B cell (primary cell): ENCODE data around the gene POLR1E. TPM values are rescaled to one million over a fixed set of nuclear protein-coding genes. Genes with fewer than 3 reads are reported as not detected.

Experiments used
- ATAC-seq: fragments of 200-7000 bp; cut with Tn5 transposase; one replicate; pipeline ENCODE4 v1.10.0; 2021; ENCODE audit warnings: low read depth, mild to moderate bottlenecking, moderate number of reproducible peaks, moderate library complexity
- CTCF ChIA-PET: fragments of 350-600 bp; sonication (Branson Sonifier 250); formaldehyde crosslinking; loops from one replicate; lab custom pipeline; 2021; ENCODE audit warnings: antibody characterized with exemption, inconsistent platforms; lab: Charles Lee
- POLR2A ChIA-PET: fragments of 350-600 bp; sonication (Branson Sonifier 250); formaldehyde crosslinking; loops from one replicate; lab custom pipeline; 2021; ENCODE audit warnings: antibody characterized with exemption; lab: Charles Lee
- DNase-seq: peaks from one replicate; pipeline ENCODE4 v3.0.0; 2013
- H2AFZ ChIP-seq: 2 replicates; pipeline ENCODE4 v1.6.1; 2012; ENCODE audit warnings: mild to moderate bottlenecking, low read depth, low read length; ENCODE audit not compliant: insufficient read depth, poor library complexity, severe bottlenecking
- H3K27ac ChIP-seq, 2 donors: 1 replicate in 1 of 2; 2 replicates in 1 of 2; pipeline ENCODE4 v1.5.1; 2012 to 2013; ENCODE audit warnings: low read length in 2 of 2, mild to moderate bottlenecking in 2 of 2, moderate library complexity in 1 of 2
- H3K27me3 ChIP-seq, 4 experiments: fragments of 200-600 bp in 1 of 4; sonication (generic) in 1 of 4; replicated peaks in 1 of 4; 1 replicate in 2 of 4; 2 replicates in 2 of 4; pipeline versions ENCODE4 v1.6.1 to v1.7.0; 2013 to 2016; ENCODE audit warnings: low read length in 3 of 4, mild to moderate bottlenecking in 2 of 4, mixed read lengths in 1 of 4, moderate library complexity in 1 of 4; ENCODE audit not compliant: insufficient read depth in 4 of 4, control insufficient read depth in 3 of 4; ENCODE audit errors: control extremely low read depth in 1 of 4
- H3K36me3 ChIP-seq, 2 experiments: replicated peaks in 1 of 2; 1 replicate in 1 of 2; 2 replicates in 1 of 2; pipeline versions ENCODE4 v1.6.1 to v1.7.1; 2013; ENCODE audit warnings: low read length in 1 of 2; ENCODE audit not compliant: insufficient read depth in 2 of 2, control insufficient read depth in 1 of 2; ENCODE audit errors: control extremely low read depth in 1 of 2, extremely low read depth in 1 of 2
- H3K4me1 ChIP-seq, 2 donors: fragments of 200-600 bp in 1 of 2; sonication (generic) in 1 of 2; 1 replicate in 1 of 2; 2 replicates in 1 of 2; pipeline versions ENCODE4 v1.5.1 to v1.6.1; 2013 to 2017; ENCODE audit warnings: low read length in 2 of 2; ENCODE audit not compliant: control insufficient read depth in 2 of 2, insufficient read depth in 2 of 2
- H3K4me2 ChIP-seq: replicated peaks from 2 replicates; pipeline ENCODE3; 2012; ENCODE audit warnings: mild to moderate bottlenecking, low read depth, low read length; ENCODE audit not compliant: poor library complexity, severe bottlenecking
- H3K4me3 ChIP-seq, 5 experiments: fragments of 200-600 bp in 1 of 5; sonication (generic) in 1 of 5; 1 replicate in 3 of 5; 2 replicates in 2 of 5; pipeline versions ENCODE4 v1.5.1 to v1.7.0; 2011 to 2016; ENCODE audit warnings: low read length in 4 of 5, mild to moderate bottlenecking in 4 of 5, low read depth in 2 of 5, control low read depth in 1 of 5, moderate library complexity in 1 of 5; ENCODE audit not compliant: insufficient read depth in 1 of 5; ENCODE audit errors: control extremely low read depth in 1 of 5, extremely low read depth in 1 of 5
- H3K79me2 ChIP-seq: fragments of 200-600 bp; sonication (generic); one replicate; pipeline ENCODE4 v1.6.0; 2016; ENCODE audit warnings: low read length; ENCODE audit not compliant: control insufficient read depth, insufficient read depth
- H3K9ac ChIP-seq: fragments of 200-600 bp; sonication (generic); 2 replicates; pipeline ENCODE4 v1.6.1; 2017; ENCODE audit warnings: mild to moderate bottlenecking, low read length, moderate library complexity
- H3K9me3 ChIP-seq, 3 donors: one replicate each; pipeline versions ENCODE4 v1.6.1 to v1.7.1; 2013; ENCODE audit warnings: low read length in 2 of 3; ENCODE audit not compliant: control insufficient read depth in 2 of 3, insufficient read depth in 1 of 3; ENCODE audit errors: control extremely low read depth in 1 of 3
- H4K20me1 ChIP-seq: 2 replicates; pipeline ENCODE4 v1.6.0; 2012; ENCODE audit warnings: mild to moderate bottlenecking, low read length; ENCODE audit not compliant: insufficient read depth, control insufficient read depth, poor library complexity, severe bottlenecking
- H3K27ac Mint-ChIP-seq: one replicate; pipeline ENCODE4 v1.8.0; 2021; ENCODE audit warnings: mixed read lengths
- H3K27me3 Mint-ChIP-seq: one replicate; pipeline ENCODE4 v1.8.0; 2021; ENCODE audit warnings: mixed read lengths
- H3K4me1 Mint-ChIP-seq: one replicate; pipeline ENCODE4 v1.8.0; 2021; ENCODE audit warnings: mixed read lengths
- H3K4me3 Mint-ChIP-seq: one replicate; pipeline ENCODE4 v1.8.0; 2021; ENCODE audit warnings: mixed read lengths
- H3K9me3 Mint-ChIP-seq: one replicate; pipeline ENCODE4 v1.8.0; 2022; ENCODE audit warnings: mixed read lengths; ENCODE audit not compliant: insufficient read depth
- CTCF ChIP-seq: fragments of 200-600 bp; IDR thresholded peaks from one replicate; pipeline ENCODE4 v1.8.0; 2022; ENCODE audit warnings: antibody characterized with exemption, mild to moderate bottlenecking
- EZH2 ChIP-seq: IDR thresholded peaks from 2 replicates; pipeline ENCODE4 v1.6.1; 2012; ENCODE audit warnings: borderline replicate concordance, low read depth, mild to moderate bottlenecking, moderate library complexity, low read length; ENCODE audit not compliant: insufficient read depth, poor library complexity, severe bottlenecking
- WGBS: methylation state at CpG from one replicate; pipeline ENCODE4 v1.1.5; 2013; ENCODE audit warnings: missing lambda C conversion rate; ENCODE audit not compliant: insufficient coverage; 5-methylcytosine and 5-hydroxymethylcytosine counted together
- intact Hi-C: fragments of 100-400 bp; cut with micrococcal nuclease; formaldehyde crosslinking; loops from one replicate; pipeline ENCODE4 v1.10.0; 2022
- polyA plus RNA-seq: library from polyadenylated mRNA; depleted of rRNA; stranded (reverse); fragments of >200 nt; gene quantifications from 2 replicates; pipeline ENCODE4 v1.2.3, GENCODE V29; 2012
- total RNA-seq, 2 donors: library from RNA; stranded (reverse); fragments of 120-200 nt in 1 of 2; gene quantifications; 1 replicate in 1 of 2; 2 replicates in 1 of 2; pipeline versions ENCODE4 v1.2.3 to v1.2.4, GENCODE V29; 2013 to 2022

POLR1E gene
- total and polyA plus RNA-seq, 2 donors (not counting 1 experiment from before 2014, with no cell fraction given) = 11.6 to 31.0 TPM

DNA sequence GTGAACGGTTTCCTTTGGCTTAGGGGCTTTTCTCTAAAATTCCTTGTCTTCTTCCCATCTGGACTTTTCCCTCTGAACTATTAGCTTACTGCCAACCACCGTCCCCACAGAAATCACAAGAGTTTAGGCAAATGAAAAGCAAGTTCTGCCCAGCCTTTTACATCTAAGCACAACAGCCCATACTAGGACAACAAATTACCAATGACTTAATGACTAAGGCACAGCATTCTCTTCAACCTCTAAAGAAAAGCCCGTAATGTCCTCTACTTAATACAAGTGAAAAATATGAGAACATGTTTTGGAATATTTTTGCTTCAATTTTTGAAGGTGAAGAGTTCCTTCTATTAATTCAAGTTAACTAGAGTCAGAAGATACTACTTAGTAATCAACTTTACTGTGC, 21.7 kb upstream of the POLR1E start:
- peaks cover 0 to 2% of the 10 kb centered on the region in 2 experiments for H3K36me3 ChIP-seq
- no peaks in the 10 kb centered on the region for H3K27me3 ChIP-seq
- ChIA-PET POLR2A (no interaction called here), CTCF (interaction anchor here (1.6 kb wide), 1 partner anchor 149 kb away, joined by 3 read pairs; no protein-coding TSS in a partner anchor)
- peaks cover 33% of the 10 kb centered on the region for H3K4me1 Mint-ChIP-seq
- H3K9ac ChIP-seq = peak overlapping the region; percentile 100
- peaks cover 18% of the 10 kb centered on the region for H4K20me1 ChIP-seq
- H3K79me2 ChIP-seq = peaks cover 60% of the 10 kb centered on the region
- H3K27ac ChIP-seq = peak overlapping the region in 1 of 2 donors; percentile 98
- H2AFZ ChIP-seq = no peak overlapping the region
- no peaks in the 10 kb centered on the region for H3K9me3 ChIP-seq
- H3K4me3 ChIP-seq = peak overlapping the region; percentile 75 to 99 (median 95)
- intact Hi-C loops = loop anchor here (2.0 to 10.0 kb wide), 2 partner anchors 89 to 1729 kb away; partner anchors contain the start of genes CREB3 and TLN1
- 55% methylated on average over 1 of the region's 3 CpGs for WGBS
- no peaks in the 10 kb centered on the region for H3K27me3 Mint-ChIP-seq
- H3K27ac Mint-ChIP-seq = peak overlapping the region; percentile 98
- no peak for ATAC-seq
- peak overlapping the region; percentile 84 for H3K4me2 ChIP-seq
- H3K9me3 Mint-ChIP-seq = no peaks in the 10 kb centered on the region
- H3K4me3 Mint-ChIP-seq = peak overlapping the region; percentile 95
- TF ChIP-seq EZH2 (no peak), CTCF (no peak)
- DNase-seq = no peak
- H3K4me1 ChIP-seq = peaks cover 23 to 27% of the 10 kb centered on the region in 2 donors
